Measurements from ENCODE around the gene KATNIP. TPM values are rescaled to one million over a fixed set of nuclear protein-coding genes. Genes with fewer than 3 reads are reported as not detected.

The KATNIP gene
- 16.3 and 16.7 TPM in 2 replicates for total RNA-seq

DNA sequence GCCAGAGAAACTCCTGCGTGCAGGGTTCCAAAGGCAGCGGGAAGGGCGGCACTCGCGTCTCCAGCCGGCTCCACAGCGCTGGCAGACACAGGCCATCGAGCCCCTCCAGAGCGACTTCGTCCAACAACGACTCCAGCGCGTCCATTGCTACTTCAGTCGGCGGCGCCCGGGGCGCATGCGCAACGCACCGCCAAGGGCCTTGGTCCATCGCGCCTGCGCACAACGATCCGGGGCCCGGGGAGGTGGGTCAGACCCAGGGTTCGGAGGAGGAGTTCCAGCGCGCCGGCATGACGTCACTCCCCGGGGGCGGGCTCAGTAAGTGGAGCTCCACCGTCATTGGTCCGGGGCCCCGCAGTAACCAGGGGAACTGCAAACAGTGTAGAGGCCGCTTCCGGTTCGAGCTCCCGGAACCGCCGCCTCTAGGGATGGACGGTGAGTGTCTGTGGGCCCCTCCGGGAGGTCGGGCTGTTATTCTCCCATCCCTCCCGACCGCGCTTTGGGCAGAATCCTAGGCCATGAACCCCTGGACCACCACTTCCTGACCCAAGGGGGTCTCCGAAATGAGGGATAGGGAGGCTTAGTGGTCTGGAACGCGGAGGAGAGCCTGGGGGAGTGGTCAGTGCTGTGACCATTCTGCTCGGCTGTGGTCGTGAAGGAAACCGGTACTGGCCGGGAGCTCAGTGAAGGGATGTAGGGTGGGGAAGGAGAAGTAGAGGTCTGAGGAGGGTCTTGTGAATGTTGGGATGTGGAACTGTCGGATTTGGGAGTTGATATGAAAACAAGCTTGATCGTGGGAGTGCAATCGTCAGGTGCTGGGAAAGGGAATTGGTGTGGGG is at the start of gene KATNIP, which contains the start of gene GTF3C1:
Gene KATNIP (plus strand): TSS at position 399 of the 836 bp plus-strand sequence. CDS start 27 bp downstream, at position 426.
Gene GTF3C1 (minus strand): TSS at position 168 of the 836 bp plus-strand sequence. CDS start 23 bp downstream, at position 145.

Other genes starting within 250 kb of the KATNIP start
- gene IL4R, start 236.2 kb upstream of the KATNIP start, total RNA-seq: 27.9 and 39.1 TPM in 2 replicates
- 0.28 and 1.2 TPM in 2 replicates for gene IL21R, start 148.0 kb upstream of the KATNIP start, total RNA-seq
- 56.7 and 74.6 TPM in 2 replicates for gene GTF3C1, start 231 bp upstream of the KATNIP start, total RNA-seq

All from regular cardiac myocyte (primary cell).